Measurements from ENCODE around the gene PAX5.

GRCh38 chr9:36881316-36881715 is 152.8 kb downstream of the PAX5 start:
- TF ChIP-seq SIN3A (IDR thresholded peaks at IDR 0.05; ENCODE audit: borderline replicate concordance, low read depth, low read length) (no peak), GATA2 (CRISPR knock-in tag; IDR thresholded peaks at IDR 0.05) (no peak), TAF1 (IDR thresholded peaks at IDR 0.05; ENCODE audit: borderline replicate concordance, low read depth, low read length) (no peak), SMC3 (IDR thresholded peaks at IDR 0.05; ENCODE audit: low read depth, low read length) (no peak), FOXJ3 (CRISPR knock-in tag; IDR thresholded peaks at IDR 0.05) (no peak), REST (IDR thresholded peaks at IDR 0.05; ENCODE audit: low read depth, low read length) (no peak), IRF3 (IDR thresholded peaks at IDR 0.05; ENCODE audit: low read depth, low read length) (no peak), EZH2phosphoT487 (IDR thresholded peaks at IDR 0.05; ENCODE audit: borderline replicate concordance, low read depth) (no peak), NFIC (IDR thresholded peaks at IDR 0.05; ENCODE audit: borderline replicate concordance) (no peak)
- TF ChIP-seq, protein P1, sequence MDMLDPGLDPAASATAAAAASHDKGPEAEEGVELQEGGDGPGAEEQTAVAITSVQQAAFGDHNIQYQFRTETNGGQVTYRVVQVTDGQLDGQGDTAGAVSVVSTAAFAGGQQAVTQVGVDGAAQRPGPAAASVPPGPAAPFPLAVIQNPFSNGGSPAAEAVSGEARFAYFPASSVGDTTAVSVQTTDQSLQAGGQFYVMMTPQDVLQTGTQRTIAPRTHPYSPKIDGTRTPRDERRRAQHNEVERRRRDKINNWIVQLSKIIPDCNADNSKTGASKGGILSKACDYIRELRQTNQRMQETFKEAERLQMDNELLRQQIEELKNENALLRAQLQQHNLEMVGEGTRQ (IDR thresholded peaks at IDR 0.05; ENCODE audit: borderline replicate concordance, low read depth, low read length), result no peak
- TF ChIP-seq, protein P2, sequence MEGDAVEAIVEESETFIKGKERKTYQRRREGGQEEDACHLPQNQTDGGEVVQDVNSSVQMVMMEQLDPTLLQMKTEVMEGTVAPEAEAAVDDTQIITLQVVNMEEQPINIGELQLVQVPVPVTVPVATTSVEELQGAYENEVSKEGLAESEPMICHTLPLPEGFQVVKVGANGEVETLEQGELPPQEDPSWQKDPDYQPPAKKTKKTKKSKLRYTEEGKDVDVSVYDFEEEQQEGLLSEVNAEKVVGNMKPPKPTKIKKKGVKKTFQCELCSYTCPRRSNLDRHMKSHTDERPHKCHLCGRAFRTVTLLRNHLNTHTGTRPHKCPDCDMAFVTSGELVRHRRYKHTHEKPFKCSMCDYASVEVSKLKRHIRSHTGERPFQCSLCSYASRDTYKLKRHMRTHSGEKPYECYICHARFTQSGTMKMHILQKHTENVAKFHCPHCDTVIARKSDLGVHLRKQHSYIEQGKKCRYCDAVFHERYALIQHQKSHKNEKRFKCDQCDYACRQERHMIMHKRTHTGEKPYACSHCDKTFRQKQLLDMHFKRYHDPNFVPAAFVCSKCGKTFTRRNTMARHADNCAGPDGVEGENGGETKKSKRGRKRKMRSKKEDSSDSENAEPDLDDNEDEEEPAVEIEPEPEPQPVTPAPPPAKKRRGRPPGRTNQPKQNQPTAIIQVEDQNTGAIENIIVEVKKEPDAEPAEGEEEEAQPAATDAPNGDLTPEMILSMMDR (IDR thresholded peaks at IDR 0.05), result no peak
